Thyroid gland (tissue), 4 donors: ENCODE data around the gene NR0B2.

Experiments
- POLR2A ChIP-seq, 2 donors: fragments of 450-650 bp; IDR thresholded peaks; one replicate each; pipeline ENCODE4 v1.6.1; 2017; ENCODE audit warnings: antibody characterized with exemption in 2 of 2, mild to moderate bottlenecking in 2 of 2, moderate library complexity in 1 of 2
- TF ChIP-seq, protein P1 (sequence below), 6 experiments: fragments of 200-600 bp in 3 of 6; fragments of 450-650 bp in 3 of 6; sonication (generic) in 3 of 6; IDR thresholded peaks; one replicate each; pipeline ENCODE4 v1.5.1; 2016 to 2019; ENCODE audit warnings: antibody characterized with exemption in 6 of 6, mild to moderate bottlenecking in 2 of 6, inconsistent platforms in 1 of 6, moderate library complexity in 1 of 6

DNA sequence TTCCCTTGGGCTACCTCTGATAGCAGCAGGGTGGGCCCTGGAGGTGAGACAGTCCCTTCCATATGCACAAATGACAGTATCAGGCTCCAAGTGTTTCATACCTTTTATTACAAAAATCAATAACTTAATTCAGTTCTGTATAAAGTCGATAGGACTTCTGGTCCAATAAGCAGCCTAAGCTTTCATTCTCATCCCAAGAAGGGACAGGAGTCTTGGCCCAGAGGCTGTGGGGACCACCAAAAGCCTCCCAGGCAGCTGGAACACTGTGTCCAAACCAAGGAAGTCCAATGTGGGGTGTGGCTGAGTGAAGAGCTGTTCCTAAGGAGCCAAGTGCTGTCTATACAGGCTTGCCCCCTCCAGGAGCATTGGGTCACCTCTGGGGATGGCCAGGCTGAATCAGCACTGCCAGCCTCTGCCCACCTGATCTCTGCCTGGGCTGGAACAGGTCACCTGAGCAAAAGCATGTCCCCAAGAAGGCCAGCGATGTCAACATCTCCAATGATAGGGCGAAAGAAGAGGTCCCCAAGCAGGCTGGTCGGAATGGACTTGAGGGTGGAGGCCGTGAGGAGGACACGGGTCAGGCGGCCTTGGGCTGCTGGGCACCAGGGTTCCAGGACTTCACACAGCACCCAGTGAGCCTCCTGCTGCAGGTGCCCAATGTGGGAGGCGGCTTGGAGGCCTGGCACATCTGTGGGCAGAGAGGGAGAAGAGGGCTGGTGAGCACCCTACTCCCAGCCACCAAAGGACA lies 2.2 kb downstream of the NR0B2 start:
- TF ChIP-seq, protein P1, sequence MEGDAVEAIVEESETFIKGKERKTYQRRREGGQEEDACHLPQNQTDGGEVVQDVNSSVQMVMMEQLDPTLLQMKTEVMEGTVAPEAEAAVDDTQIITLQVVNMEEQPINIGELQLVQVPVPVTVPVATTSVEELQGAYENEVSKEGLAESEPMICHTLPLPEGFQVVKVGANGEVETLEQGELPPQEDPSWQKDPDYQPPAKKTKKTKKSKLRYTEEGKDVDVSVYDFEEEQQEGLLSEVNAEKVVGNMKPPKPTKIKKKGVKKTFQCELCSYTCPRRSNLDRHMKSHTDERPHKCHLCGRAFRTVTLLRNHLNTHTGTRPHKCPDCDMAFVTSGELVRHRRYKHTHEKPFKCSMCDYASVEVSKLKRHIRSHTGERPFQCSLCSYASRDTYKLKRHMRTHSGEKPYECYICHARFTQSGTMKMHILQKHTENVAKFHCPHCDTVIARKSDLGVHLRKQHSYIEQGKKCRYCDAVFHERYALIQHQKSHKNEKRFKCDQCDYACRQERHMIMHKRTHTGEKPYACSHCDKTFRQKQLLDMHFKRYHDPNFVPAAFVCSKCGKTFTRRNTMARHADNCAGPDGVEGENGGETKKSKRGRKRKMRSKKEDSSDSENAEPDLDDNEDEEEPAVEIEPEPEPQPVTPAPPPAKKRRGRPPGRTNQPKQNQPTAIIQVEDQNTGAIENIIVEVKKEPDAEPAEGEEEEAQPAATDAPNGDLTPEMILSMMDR (IDR thresholded peaks at IDR 0.05), result no peak
- TF ChIP-seq POLR2A (IDR thresholded peaks at IDR 0.05), result no peak
